ENCODE measurements around the gene MED17. TPM values are rescaled to one million over a fixed set of nuclear protein-coding genes. Genes with fewer than 3 reads are reported as not detected.
A peak's percentile ranks its signal among the peaks of the same experiment; 100 is the strongest.

The MED17 gene
- total RNA-seq, 4 donors from 2014 or later = 18.9 to 27.8 (median 22.3) TPM

DNA sequence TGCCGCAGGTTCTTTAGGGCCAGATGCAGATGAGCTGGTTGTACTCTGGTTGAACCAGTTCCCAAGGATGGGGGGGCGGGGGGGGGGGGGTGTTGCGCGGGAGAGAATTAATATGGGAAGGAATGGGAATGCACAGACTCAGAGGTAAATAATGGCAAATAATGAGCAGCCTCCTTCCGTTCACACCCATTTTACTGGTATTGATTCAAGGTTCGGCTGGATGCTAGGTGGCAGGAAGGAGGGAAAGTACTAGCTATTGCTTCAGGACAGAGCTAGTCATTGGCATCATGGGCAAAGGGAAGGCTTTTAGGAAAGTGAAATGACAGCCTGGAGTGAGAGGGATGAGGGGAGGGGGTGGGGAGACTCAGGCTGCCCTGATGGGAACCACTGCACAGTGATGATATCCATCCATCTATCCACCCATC, 66.5 kb downstream of the MED17 start, which contains the start of gene VSTM5:
Gene VSTM5, minus strand, starts transcription at position 25 of the 425 bp plus-strand sequence. CDS start 116 bp downstream, outside the sequence.
- Histone ChIP-seq H3K27me3 (peaks cover 0 to 4% (median 0%) of the 10 kb centered on the region in 4 donors), H3K27ac (replicated peaks in 1 of 4) (peak within 1 kb of the TSS in 2 of 4 donors; percentile 42 to 47), H3K9me3 (no peaks in the 10 kb centered on the region), H3K4me1 (peaks cover 3 to 17% (median 15%) of the 10 kb centered on the region in 4 donors), H3K36me3 (no peaks in the 10 kb centered on the region), H3K4me3 (peak within 1 kb of the TSS; percentile 56 to 65 (median 62))
- TF ChIP-seq, protein P1, sequence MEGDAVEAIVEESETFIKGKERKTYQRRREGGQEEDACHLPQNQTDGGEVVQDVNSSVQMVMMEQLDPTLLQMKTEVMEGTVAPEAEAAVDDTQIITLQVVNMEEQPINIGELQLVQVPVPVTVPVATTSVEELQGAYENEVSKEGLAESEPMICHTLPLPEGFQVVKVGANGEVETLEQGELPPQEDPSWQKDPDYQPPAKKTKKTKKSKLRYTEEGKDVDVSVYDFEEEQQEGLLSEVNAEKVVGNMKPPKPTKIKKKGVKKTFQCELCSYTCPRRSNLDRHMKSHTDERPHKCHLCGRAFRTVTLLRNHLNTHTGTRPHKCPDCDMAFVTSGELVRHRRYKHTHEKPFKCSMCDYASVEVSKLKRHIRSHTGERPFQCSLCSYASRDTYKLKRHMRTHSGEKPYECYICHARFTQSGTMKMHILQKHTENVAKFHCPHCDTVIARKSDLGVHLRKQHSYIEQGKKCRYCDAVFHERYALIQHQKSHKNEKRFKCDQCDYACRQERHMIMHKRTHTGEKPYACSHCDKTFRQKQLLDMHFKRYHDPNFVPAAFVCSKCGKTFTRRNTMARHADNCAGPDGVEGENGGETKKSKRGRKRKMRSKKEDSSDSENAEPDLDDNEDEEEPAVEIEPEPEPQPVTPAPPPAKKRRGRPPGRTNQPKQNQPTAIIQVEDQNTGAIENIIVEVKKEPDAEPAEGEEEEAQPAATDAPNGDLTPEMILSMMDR (IDR thresholded peaks at IDR 0.05) = no peak
- TF ChIP-seq POLR2AphosphoS5 (IDR thresholded peaks at IDR 0.05) (no peak), EP300 (IDR thresholded peaks at IDR 0.05) (no peak), POLR2A (IDR thresholded peaks at IDR 0.05; ENCODE audit: low read depth) (no peak)
- DNase-seq (ENCODE audit: extremely low spot score) = no peak
- intact Hi-C loops (cut with DNase I) = no loop called here
- WGBS = 11% methylated on average over 6 of the region's 6 CpGs

DNA sequence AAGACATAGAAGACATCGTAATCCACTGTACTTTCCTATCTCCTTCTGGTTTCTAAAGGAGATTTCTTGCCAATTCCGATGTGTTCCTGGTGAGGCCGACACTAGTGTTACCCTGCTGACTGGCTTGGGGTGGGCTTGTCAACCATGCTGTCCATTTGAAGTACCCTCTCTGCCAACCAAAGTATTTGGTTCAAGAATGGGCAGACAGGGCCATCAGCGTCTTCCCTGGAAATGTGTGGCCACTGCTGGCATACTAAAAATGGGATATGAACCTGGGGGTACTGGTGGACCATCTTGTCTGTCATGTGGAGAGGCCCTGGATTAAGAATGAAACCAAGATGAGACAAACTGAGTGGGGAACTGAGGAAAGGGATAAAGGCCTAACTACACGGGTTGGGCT, 68.2 kb downstream of the MED17 start:
- peaks cover 3 to 17% (median 15%) of the 10 kb centered on the region in 4 donors for H3K4me1 ChIP-seq
- H3K4me3 ChIP-seq = no peak overlapping the region
- no peaks in the 10 kb centered on the region for H3K36me3 ChIP-seq
- H3K9me3 ChIP-seq = no peaks in the 10 kb centered on the region
- intact Hi-C loops (cut with DNase I) = no loop called here
- no peak overlapping the region for H3K27ac ChIP-seq (replicated peaks in 1 of 4)
- no peak for TF ChIP-seq POLR2A (IDR thresholded peaks at IDR 0.05; ENCODE audit: low read depth)
- TF ChIP-seq POLR2AphosphoS5 (IDR thresholded peaks at IDR 0.05) = no peak
- TF ChIP-seq EP300 (IDR thresholded peaks at IDR 0.05) = no peak
- TF ChIP-seq, protein P1 (IDR thresholded peaks at IDR 0.05) = no peak
- 97% methylated on average over 5 of the region's 5 CpGs for WGBS
- peak; percentile 12 for DNase-seq (ENCODE audit: extremely low spot score)
- H3K27me3 ChIP-seq = peaks cover 0 to 4% (median 0%) of the 10 kb centered on the region in 4 donors

DNA sequence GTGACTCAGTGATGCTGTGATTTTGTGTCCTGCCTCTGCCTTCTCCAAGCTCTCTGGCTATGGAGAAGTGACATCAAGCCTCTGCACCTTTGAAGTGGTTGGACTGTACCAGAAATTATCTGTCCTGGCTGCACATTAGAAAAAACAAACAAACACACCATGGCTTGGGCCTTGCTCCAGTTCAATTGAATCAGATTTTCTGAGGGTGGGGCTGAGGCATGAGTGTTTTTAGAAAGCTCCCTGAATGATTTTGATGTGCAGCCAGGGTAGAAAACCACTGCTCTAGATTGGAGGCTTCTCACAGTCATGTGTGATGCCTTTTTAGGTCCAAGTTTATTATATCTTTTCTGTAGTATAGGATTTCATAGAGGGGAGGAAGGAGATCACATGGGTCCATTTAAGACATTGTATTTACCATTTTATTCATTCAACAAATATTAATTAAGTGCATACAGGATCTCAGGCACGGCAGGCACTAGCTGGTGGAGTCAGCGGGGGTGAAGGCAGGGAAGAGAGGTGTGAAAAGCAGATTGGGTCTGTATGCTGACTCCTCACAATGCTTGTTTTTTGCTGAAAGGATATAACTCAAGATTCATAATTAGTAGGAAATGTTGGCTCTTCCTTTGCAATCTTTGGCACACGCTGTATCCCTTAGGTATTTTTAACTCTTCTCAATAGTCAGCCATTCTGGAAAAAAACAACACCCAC, 73.5 kb downstream of the MED17 start:
- WGBS = 68% methylated on average over 3 of the region's 3 CpGs
- TF ChIP-seq, protein P1 (IDR thresholded peaks at IDR 0.05) = no peak
- no peak for TF ChIP-seq POLR2A (IDR thresholded peaks at IDR 0.05; ENCODE audit: low read depth)
- no peak for TF ChIP-seq EP300 (IDR thresholded peaks at IDR 0.05)
- TF ChIP-seq POLR2AphosphoS5 (IDR thresholded peaks at IDR 0.05) = no peak
- Histone ChIP-seq H3K9me3 (no peaks in the 10 kb centered on the region), H3K4me3 (no peak overlapping the region), H3K4me1 (peaks cover 0 to 7% (median 3%) of the 10 kb centered on the region in 4 donors), H3K27me3 (no peaks in the 10 kb centered on the region), H3K36me3 (no peaks in the 10 kb centered on the region), H3K27ac (replicated peaks in 1 of 4) (no peak overlapping the region)
- intact Hi-C loops (cut with DNase I) = no loop called here
- DNase-seq (ENCODE audit: extremely low spot score) = no peak

DNA sequence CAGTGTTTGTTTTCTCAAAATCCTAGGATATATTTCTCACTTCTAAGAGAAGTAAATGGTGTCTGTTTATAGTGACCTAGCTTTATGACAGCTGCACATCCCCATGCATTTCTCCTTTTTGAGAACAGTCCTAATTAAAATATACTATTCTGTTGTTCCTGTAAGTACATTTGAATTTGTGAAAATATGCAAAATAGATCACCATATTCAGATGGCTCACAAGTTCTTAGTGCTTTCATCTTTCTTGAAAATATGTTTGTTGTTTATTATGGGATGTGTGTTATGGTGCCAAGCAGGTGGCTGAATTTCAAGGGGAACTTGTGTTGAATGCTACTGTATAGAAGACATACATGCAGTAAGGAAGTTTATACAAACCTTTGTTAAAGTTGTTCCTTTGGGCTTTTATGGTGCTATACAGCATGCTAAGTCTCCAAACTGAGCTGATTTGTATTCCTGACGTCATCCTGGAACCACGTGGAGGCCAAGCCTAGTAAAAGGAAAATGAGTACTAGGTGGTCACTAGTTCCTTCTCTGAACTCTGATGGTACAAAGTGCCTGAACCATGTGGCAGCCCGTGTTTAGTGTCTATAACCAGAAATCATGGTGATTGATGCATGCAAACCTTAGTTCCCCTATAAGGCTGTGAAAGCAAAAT, 74.2 kb downstream of the MED17 start:
- no peak overlapping the region for H3K4me3 ChIP-seq
- no peak overlapping the region for H3K27ac ChIP-seq (replicated peaks in 1 of 4)
- no peak for DNase-seq (ENCODE audit: extremely low spot score)
- H3K27me3 ChIP-seq = no peaks in the 10 kb centered on the region
- H3K36me3 ChIP-seq = no peaks in the 10 kb centered on the region
- no peaks in the 10 kb centered on the region for H3K9me3 ChIP-seq
- intact Hi-C loops (cut with DNase I) = no loop called here
- peaks cover 0 to 7% (median 3%) of the 10 kb centered on the region in 4 donors for H3K4me1 ChIP-seq
- 40% methylated on average over 3 of the region's 3 CpGs for WGBS
- TF ChIP-seq POLR2A (IDR thresholded peaks at IDR 0.05; ENCODE audit: low read depth) (no peak), EP300 (IDR thresholded peaks at IDR 0.05) (no peak), POLR2AphosphoS5 (IDR thresholded peaks at IDR 0.05) (no peak)
- TF ChIP-seq, protein P1 (IDR thresholded peaks at IDR 0.05) = no peak
